Measurements from ENCODE around the gene DLG2.

DNA sequence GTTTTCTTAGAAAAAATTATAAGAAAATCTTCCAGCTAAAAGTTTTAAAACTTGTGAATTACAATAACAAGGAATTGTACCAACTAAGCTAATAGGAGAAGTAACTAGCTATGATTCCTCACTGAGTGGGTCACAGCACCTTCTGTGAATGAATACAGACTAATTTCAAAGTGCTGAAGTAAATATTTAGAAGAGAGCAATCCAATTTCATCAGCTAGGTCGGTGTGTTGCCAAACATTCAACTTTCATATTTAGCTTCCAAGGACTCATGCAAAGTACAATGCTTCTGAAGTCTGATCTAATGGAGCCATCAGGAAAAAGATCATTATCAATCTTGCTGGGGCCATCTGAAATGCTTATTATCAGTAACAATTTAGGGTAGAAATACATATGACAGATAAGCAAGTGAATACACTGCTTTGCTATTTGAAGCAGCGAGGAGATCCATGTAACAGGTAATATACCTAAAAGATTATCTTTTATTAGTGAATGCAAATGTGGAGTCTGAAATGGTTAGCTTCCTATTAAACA lies 1590.4 kb downstream of the DLG2 start:
- TF ChIP-seq, protein P1, sequence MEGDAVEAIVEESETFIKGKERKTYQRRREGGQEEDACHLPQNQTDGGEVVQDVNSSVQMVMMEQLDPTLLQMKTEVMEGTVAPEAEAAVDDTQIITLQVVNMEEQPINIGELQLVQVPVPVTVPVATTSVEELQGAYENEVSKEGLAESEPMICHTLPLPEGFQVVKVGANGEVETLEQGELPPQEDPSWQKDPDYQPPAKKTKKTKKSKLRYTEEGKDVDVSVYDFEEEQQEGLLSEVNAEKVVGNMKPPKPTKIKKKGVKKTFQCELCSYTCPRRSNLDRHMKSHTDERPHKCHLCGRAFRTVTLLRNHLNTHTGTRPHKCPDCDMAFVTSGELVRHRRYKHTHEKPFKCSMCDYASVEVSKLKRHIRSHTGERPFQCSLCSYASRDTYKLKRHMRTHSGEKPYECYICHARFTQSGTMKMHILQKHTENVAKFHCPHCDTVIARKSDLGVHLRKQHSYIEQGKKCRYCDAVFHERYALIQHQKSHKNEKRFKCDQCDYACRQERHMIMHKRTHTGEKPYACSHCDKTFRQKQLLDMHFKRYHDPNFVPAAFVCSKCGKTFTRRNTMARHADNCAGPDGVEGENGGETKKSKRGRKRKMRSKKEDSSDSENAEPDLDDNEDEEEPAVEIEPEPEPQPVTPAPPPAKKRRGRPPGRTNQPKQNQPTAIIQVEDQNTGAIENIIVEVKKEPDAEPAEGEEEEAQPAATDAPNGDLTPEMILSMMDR (IDR thresholded peaks at IDR 0.05), result no peak
- TF ChIP-seq POLR2A (IDR thresholded peaks at IDR 0.05), result no peak
